Neural cell (in vitro differentiated cells): Measurements from ENCODE around the gene ZNF175. TPM values are rescaled to one million over a fixed set of nuclear protein-coding genes. Genes with fewer than 3 reads are reported as not detected.
A peak's percentile ranks its signal among the peaks of the same experiment; 100 is the strongest.

ENCODE experiments used
- H2AFZ ChIP-seq: fragments of 200-600, 300-800 bp; sonication (generic), shearing (Covaris generic); 2 replicates; pipeline ENCODE4 v1.6.0; 2014; ENCODE audit warnings: low read depth, mild to moderate bottlenecking, antibody characterized with exemption, low read length, moderate library complexity
- H3F3A ChIP-seq: fragments of 200-600 bp; shearing (Covaris generic); 2 replicates; pipeline ENCODE4 v1.6.1; 2016; ENCODE audit warnings: mild to moderate bottlenecking, moderate library complexity, mixed read lengths, antibody characterized with exemption, low read length; ENCODE audit not compliant: insufficient read depth, poor library complexity, severe bottlenecking
- H3K27ac ChIP-seq: fragments of 200-600, 300-800 bp; sonication (generic), shearing (Covaris generic); 2 replicates; pipeline ENCODE4 v1.5.1; 2014; ENCODE audit warnings: mild to moderate bottlenecking, low read length, moderate library complexity
- H3K27me3 ChIP-seq: fragments of 300-800, 200-600 bp; sonication (generic), shearing (Covaris generic); 2 replicates; pipeline ENCODE4 v1.6.0; 2014; ENCODE audit warnings: mild to moderate bottlenecking, low read depth, low read length, moderate library complexity; ENCODE audit not compliant: insufficient read depth
- H3K36me3 ChIP-seq: fragments of 300-800, 200-600 bp; sonication (generic), shearing (Covaris generic); 2 replicates; pipeline ENCODE4 v1.5.1; 2014; ENCODE audit warnings: mild to moderate bottlenecking, antibody characterized with exemption, low read length, moderate library complexity; ENCODE audit not compliant: insufficient read depth
- H3K4me2 ChIP-seq: fragments of 300-800, 200-600 bp; sonication (generic), shearing (Covaris generic); 2 replicates; pipeline ENCODE4 v1.6.0; 2014; ENCODE audit warnings: mild to moderate bottlenecking, low read length
- H3K4me3 ChIP-seq: fragments of 300-800, 200-600 bp; sonication (generic), shearing (Covaris generic); 2 replicates; pipeline ENCODE4 v1.5.1; 2014; ENCODE audit warnings: mild to moderate bottlenecking, low read length, moderate library complexity
- H3K79me2 ChIP-seq: fragments of 200-600 bp; shearing (Covaris generic); replicated peaks from 2 replicates; pipeline ENCODE4 v1.6.0; 2014; ENCODE audit warnings: mild to moderate bottlenecking, low read length, moderate library complexity; ENCODE audit not compliant: insufficient read depth
- H3K9ac ChIP-seq: fragments of 300-800, 200-600 bp; sonication (generic), shearing (Covaris generic); 2 replicates; pipeline ENCODE4 v1.6.1; 2016; ENCODE audit warnings: mild to moderate bottlenecking, low read length, mixed read lengths
- H3K9me2 ChIP-seq: fragments of 200-600 bp; shearing (Covaris generic); 2 replicates; pipeline ENCODE4 v1.6.1; 2016; ENCODE audit warnings: mild to moderate bottlenecking, low read length, mixed read lengths; ENCODE audit not compliant: insufficient read depth
- H3K9me3 ChIP-seq: fragments of 200-600, 300-800 bp; sonication (generic), shearing (Covaris generic); 2 replicates; pipeline ENCODE4 v1.6.1; 2016; ENCODE audit warnings: mild to moderate bottlenecking, mixed run types, low read length, moderate library complexity, mixed read lengths
- H4K20me1 ChIP-seq: fragments of 200-600 bp; shearing (Covaris generic); 2 replicates; pipeline ENCODE4 v1.6.1; 2016; ENCODE audit warnings: mild to moderate bottlenecking, mixed run types; ENCODE audit not compliant: insufficient read depth
- CTCF ChIP-seq: fragments of 450-650 bp; IDR thresholded peaks from 2 replicates; pipeline ENCODE4 v1.5.1; 2014; ENCODE audit warnings: antibody characterized with exemption, mild to moderate bottlenecking, moderate library complexity; ENCODE audit not compliant: poor library complexity, severe bottlenecking
- EP300 ChIP-seq: fragments of 450-650 bp; conservative IDR thresholded peaks from 2 replicates; pipeline ENCODE4 v1.6.1; 2014; ENCODE audit warnings: antibody characterized with exemption, mild to moderate bottlenecking, moderate library complexity; ENCODE audit not compliant: poor library complexity, severe bottlenecking
- EZH2 ChIP-seq: fragments of 200-600, 300-800 bp; shearing (Covaris generic), sonication (generic); IDR thresholded peaks from 2 replicates; pipeline ENCODE4 v1.6.1; 2014; ENCODE audit warnings: antibody characterized with exemption, low read length, borderline replicate concordance, mild to moderate bottlenecking; ENCODE audit not compliant: insufficient read depth, poor library complexity, severe bottlenecking
- MXI1 ChIP-seq: fragments of 450-650 bp; conservative IDR thresholded peaks from 2 replicates; pipeline ENCODE4 v1.6.1; 2014; ENCODE audit warnings: antibody characterized with exemption, mild to moderate bottlenecking; ENCODE audit not compliant: poor library complexity, severe bottlenecking
- POLR2AphosphoS5 ChIP-seq: IDR thresholded peaks from 2 replicates; pipeline ENCODE4 v1.6.1; 2012
- RAD21 ChIP-seq: fragments of 450-650 bp; conservative IDR thresholded peaks from 2 replicates; pipeline ENCODE4 v1.6.1; 2014; ENCODE audit warnings: antibody characterized with exemption, mild to moderate bottlenecking, moderate library complexity
- REST ChIP-seq: IDR thresholded peaks from 2 replicates; pipeline ENCODE4 v1.6.1; 2012; ENCODE audit warnings: borderline replicate concordance
- SMC3 ChIP-seq: fragments of 450-650 bp; conservative IDR thresholded peaks from 2 replicates; pipeline ENCODE4 v1.6.1; 2014; ENCODE audit warnings: antibody characterized with exemption, mild to moderate bottlenecking, moderate library complexity; ENCODE audit not compliant: poor library complexity
- TAF1 ChIP-seq: IDR thresholded peaks from 2 replicates; pipeline ENCODE4 v1.6.1; 2012; ENCODE audit warnings: low read depth
- polyA plus RNA-seq: library from polyadenylated mRNA; depleted of rRNA; stranded (reverse); fragments of >200 nt; gene quantifications from 2 replicates; pipeline ENCODE4 v1.2.3, GENCODE V29; 2014

ZNF175 gene
- polyA plus RNA-seq, 1 donor from 2014 or later: 10.9 TPM

GRCh38 chr19:51593138-51593890 is 22.2 kb downstream of the ZNF175 start:
- Histone ChIP-seq H3K27me3 (no peaks in the 10 kb centered on the region), H3K9me2 (no peaks in the 10 kb centered on the region), H4K20me1 (no peaks in the 10 kb centered on the region), H3F3A (no peaks in the 10 kb centered on the region), H3K79me2 (peaks cover 2% of the 10 kb centered on the region), H3K4me2 (peak overlapping the region; percentile 93), H2AFZ (peak overlapping the region; percentile 58), H3K9ac (peak overlapping the region; percentile 82), H3K4me3 (peak overlapping the region; percentile 87), H3K9me3 (no peaks in the 10 kb centered on the region), H3K36me3 (no peaks in the 10 kb centered on the region), H3K27ac (peak overlapping the region; percentile 78)
- TF ChIP-seq POLR2AphosphoS5: no peak
- TF ChIP-seq EZH2: no peak
- TF ChIP-seq CTCF: no peak
- no peak for TF ChIP-seq REST
- no peak for TF ChIP-seq TAF1
- TF ChIP-seq RAD21: no peak
- no peak for TF ChIP-seq SMC3
- TF ChIP-seq EP300: no peak
- no peak for TF ChIP-seq MXI1

- TF ChIP-seq EZH2 (no peak), MXI1 (peak; percentile 75), CTCF (peak; percentile 29), TAF1 (peak; percentile 84), EP300 (no peak), POLR2AphosphoS5 (peak; percentile 73), SMC3 (peak; percentile 43), RAD21 (no peak), REST (peak; percentile 67)
Measured at GRCh38 chr19:51593969-51594773, 23.1 kb downstream of the ZNF175 start.

More at GRCh38 chr19:51593969-51594773, 23.1 kb downstream of the ZNF175 start:
- H2AFZ ChIP-seq: peak overlapping the region; percentile 97
- H3K9me2 ChIP-seq: no peaks in the 10 kb centered on the region
- no peaks in the 10 kb centered on the region for H3K27me3 ChIP-seq
- peaks cover 2% of the 10 kb centered on the region for H3K79me2 ChIP-seq
- H3K36me3 ChIP-seq: no peaks in the 10 kb centered on the region
- H3K9ac ChIP-seq: peak overlapping the region; percentile 82
- H3K27ac ChIP-seq: peak overlapping the region; percentile 78
- no peaks in the 10 kb centered on the region for H3F3A ChIP-seq
- peaks cover 3% of the 10 kb centered on the region for H3K9me3 ChIP-seq
- H3K4me3 ChIP-seq: peak overlapping the region; percentile 87
- no peaks in the 10 kb centered on the region for H4K20me1 ChIP-seq
- peak overlapping the region; percentile 93 for H3K4me2 ChIP-seq
